IPS-NIHi11 (cell line): ENCODE measurements around the gene ASB8.
A peak's percentile ranks its signal among the peaks of the same experiment; 100 is the strongest.
"Not testable (repeated sequence)": the region's sequence is repeated elsewhere in the genome, so short reads cannot be mapped to it uniquely, and the experiment has no call there.

Experiments used
- DNase-seq: peaks from one replicate; pipeline ENCODE4 v3.0.0; 2012; ENCODE audit warnings: mixed read lengths, low spot score

ASB8 gene

DNA sequence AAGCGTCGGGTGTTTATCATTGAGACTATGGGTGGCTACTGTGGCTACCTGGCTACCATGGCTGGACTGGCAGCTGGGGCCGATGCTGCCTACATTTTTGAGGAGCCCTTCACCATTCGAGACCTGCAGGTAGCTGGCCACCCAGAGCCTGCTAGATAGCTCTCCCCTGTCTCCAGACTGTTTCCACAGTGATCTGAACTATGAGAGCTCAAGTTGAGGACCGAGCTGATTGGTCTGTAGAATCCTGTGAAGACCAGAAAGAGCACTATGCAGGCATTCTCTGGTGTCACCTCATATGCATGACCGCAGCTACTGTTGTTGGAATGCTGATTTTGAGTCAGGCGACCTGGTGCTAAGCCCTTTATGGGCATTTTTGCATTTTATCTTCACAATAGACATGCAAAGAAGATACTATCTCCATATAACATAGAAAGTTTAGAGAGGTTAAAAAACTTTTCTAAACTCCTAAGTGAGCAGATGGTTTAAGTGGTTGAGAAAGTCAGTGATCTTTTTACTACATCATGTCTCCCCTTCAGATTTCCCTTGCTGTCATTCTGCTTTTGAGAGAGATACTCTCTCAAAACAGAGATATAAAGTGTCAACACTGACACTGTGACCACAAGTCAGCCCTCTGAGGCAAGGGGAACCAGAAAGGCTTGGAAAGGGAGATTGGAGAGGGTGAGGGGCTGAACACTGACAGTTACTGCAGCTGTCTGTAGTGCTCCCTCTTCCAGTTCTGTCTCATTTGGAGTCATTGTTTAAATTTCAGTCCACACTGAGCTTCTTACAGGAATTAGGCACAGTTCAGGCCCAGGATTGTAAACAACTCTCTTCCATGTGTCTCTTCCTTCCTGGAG, 14.3 kb downstream of the ASB8 start:
- peak; percentile 31 for DNase-seq

GRCh38 chr12:48135027-48135426, 22.3 kb downstream of the ASB8 start:
- DNase-seq = no peak

DNA sequence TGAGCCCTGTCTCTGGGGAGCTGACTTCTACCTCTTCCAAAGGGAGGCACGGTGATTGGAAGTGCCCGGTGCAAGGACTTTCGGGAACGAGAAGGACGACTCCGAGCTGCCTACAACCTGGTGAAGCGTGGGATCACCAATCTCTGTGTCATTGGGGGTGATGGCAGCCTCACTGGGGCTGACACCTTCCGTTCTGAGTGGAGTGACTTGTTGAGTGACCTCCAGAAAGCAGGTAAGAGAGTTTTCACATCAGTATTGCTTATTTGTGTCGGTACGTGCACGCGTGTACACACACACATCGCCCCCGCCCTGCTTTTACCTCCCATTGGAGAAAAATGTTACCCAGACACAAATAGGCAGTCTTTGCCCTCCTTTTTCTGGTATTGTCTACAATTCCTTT, 24.5 kb downstream of the ASB8 start:
- DNase-seq = no peak

GRCh38 chr12:48131517-48131916, 25.8 kb downstream of the ASB8 start:
- no peak for DNase-seq

- no peak for DNase-seq
Observed at GRCh38 chr12:48129376-48129775, 27.9 kb downstream of the ASB8 start.

DNA sequence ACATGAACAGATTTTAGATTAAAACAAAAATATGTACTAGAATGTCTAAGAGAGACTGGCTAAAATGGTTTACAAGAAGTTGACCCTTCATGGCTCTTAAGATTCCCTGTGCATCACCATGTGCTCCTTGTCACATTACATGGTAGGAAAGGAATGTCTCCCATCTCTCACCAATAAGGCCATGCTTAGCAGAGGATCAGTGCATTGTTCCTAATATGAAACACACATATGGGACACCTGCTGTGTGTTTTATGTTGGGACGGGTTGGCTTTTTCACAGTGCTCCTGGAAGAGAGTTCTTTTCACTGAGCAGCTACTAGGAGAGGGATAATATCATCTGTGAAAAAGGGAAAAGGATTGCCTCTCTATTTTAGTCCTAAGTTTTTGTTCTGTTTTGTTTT, 28.5 kb downstream of the ASB8 start:
- no peak for DNase-seq

GRCh38 chr12:48126953-48127630, 30.2 kb downstream of the ASB8 start:
- DNase-seq = no peak

GRCh38 chr12:48125985-48126384, 31.3 kb downstream of the ASB8 start:
- DNase-seq = no peak

DNA sequence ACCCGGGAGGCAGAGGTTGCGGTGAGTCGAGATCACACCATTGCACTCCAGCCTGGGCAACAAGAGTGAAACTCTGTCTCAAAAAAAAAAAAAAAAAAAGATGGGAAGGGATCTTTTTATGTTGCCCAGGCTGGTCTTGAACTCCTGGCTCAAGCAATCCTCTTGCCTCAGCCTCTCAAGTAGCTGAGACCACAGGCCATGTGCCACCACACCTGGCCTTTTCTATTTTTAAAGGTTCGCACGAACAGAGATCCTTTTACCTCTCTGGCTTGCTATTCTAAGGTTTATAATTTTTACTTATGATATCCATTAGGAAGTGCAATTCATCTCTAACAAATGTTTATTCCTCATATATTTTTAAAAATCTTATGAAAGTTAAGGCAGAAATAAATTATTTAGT, 31.8 kb downstream of the ASB8 start:
- not testable (repeated sequence) for DNase-seq

- DNase-seq = no peak
Observed at GRCh38 chr12:48123169-48123568, 34.1 kb downstream of the ASB8 start.

DNA sequence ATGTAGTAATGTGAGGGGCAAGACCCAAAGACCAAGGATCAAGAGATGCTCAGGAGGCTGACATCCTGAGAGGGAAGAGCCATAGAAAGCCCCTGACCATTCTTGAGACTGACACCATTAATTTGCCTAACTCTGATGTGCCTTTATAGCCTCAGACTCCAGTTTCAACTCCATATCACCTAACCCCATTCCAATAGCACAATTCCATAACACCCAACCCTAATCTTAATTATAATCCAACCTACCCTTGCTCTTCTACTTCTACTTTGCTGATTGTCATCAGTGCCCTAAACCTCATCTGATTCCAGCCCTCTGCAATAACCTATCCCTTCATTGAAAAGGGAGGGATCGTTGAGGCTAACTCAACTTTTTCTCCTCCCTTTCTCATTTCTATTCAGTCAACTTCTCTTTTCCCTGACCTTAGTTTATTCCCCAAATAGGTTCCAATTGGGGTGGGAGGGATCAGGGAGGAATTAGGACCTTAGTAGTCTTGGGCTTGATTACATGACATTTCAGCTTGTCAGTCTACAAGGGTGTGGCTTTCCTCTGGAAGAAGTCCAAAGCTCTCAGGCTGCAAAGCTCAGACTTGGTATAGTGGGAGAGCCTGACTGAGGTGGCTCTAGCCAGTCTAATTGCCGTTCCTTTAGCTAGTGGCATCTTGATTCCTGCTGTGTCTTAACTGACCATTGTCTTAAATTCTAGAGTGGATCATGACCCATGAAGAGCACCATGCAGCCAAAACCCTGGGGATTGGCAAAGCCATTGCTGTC, 35.1 kb downstream of the ASB8 start:
- no peak for DNase-seq

GRCh38 chr12:48121522-48121921, 35.8 kb downstream of the ASB8 start:
- DNase-seq = no peak

GRCh38 chr12:48119834-48120195, 37.5 kb downstream of the ASB8 start:
- no peak for DNase-seq

GRCh38 chr12:48119078-48119833, 38.1 kb downstream of the ASB8 start, which contains the start of gene PFKM:
PFKM (plus strand) TSS chr12:48119364; CDS start chr12:48122775, 3,411 bp downstream.
- peak; percentile 96 for DNase-seq

GRCh38 chr12:48118284-48118871, 38.9 kb downstream of the ASB8 start:
- DNase-seq = peak; percentile 29

DNA sequence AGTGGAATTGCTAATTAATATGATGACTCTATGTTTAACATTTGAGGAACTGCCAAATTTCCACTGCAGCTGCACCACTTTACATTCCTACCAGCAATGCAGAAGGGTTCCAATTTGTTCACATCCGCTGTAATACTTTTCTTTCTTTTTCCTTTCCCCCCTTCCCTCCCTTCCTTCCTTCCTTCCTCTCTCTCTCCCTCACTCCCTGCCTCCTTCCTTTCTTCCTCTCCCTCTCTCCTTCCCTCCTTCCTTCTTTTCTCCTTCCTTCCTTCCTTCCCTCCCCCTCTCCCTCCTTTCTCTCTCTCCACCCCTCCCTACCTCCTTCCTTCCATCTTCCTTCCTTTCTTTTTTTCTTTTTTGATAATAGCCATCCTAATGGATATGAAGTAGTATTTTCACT, 41.4 kb downstream of the ASB8 start:
- DNase-seq = no peak

- not testable (repeated sequence) for DNase-seq
Observed at GRCh38 chr12:48111312-48111693, 46.0 kb downstream of the ASB8 start.

DNA sequence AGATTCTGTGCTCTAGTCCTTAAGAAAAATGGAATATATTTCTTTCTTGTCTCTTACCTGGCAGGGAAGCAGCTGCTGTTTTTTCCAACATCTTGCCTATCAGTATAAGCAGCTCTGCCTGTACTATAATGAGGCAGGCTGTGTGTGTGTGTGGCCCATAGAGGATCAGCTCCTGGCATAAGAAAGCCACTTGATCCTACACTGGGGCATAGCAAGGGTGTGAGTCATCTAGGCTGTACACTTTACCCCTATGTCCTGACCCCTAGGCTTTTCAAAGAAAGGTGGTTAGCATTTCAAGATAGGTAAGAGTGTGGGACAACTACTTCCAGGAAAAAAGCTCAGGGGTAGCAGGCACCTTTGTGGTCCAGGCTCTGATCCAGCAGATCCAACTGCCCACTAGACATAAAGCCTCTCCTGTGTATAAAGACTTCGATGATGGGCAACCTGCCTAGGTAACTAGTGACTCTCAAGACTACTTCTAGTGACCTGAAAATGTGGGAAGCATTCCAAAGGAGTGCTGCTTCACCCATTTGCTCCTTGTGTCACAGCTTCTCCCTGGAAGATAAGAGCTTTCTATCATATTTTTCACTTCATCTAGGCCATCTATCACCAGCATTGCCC, 46.5 kb downstream of the ASB8 start:
- DNase-seq = no peak

GRCh38 chr12:48109424-48109823, 47.9 kb downstream of the ASB8 start:
- no peak for DNase-seq

- no peak for DNase-seq
Observed at GRCh38 chr12:48106681-48107613, 50.4 kb downstream of the ASB8 start.
